Choroid plexus epithelial cell (primary cell): ENCODE data around the gene OR6C75.
"Not testable (repeated sequence)": the region's sequence is repeated elsewhere in the genome, so short reads cannot be mapped to it uniquely, and the experiment has no call there.

Source experiments
- DNase-seq: peaks from one replicate; pipeline ENCODE4 v3.0.0-alpha.2; 2010; ENCODE audit warnings: low read depth
- H3K4me3 ChIP-seq: 2 replicates; pipeline ENCODE4 v1.5.1; 2011; ENCODE audit warnings: low read depth, mild to moderate bottlenecking, control low read depth, low read length, moderate library complexity
- TF ChIP-seq, protein P1 (sequence below): conservative IDR thresholded peaks from 2 replicates; pipeline ENCODE4 v1.5.1; 2011; ENCODE audit warnings: low read depth, mild to moderate bottlenecking, control low read depth, inconsistent platforms, low read length, moderate library complexity

The OR6C75 gene

DNA sequence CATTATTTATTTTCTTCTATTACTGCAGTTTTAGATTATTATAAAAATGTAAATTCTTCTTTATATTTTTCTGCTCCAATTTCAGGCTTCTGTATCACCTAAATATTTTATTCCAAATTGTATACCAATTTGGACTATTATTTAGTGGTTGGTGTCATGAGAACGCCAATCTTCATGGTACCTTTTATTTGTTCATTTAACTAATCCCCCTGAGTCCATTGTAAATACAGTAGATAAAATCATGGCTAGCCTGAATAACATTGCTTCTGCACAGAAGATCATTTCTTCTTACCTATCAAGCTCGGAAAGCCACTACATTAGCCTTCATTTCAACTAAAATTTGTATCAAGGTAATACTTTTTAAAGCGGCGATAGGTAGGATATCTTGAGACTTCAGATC, at the start of gene OR6C75:
Gene OR6C75 (plus strand): TSS at position 301 of the 400 bp plus-strand sequence. CDS start 2,136 bp downstream, outside the sequence.
- no peak for DNase-seq
- TF ChIP-seq, protein P1, sequence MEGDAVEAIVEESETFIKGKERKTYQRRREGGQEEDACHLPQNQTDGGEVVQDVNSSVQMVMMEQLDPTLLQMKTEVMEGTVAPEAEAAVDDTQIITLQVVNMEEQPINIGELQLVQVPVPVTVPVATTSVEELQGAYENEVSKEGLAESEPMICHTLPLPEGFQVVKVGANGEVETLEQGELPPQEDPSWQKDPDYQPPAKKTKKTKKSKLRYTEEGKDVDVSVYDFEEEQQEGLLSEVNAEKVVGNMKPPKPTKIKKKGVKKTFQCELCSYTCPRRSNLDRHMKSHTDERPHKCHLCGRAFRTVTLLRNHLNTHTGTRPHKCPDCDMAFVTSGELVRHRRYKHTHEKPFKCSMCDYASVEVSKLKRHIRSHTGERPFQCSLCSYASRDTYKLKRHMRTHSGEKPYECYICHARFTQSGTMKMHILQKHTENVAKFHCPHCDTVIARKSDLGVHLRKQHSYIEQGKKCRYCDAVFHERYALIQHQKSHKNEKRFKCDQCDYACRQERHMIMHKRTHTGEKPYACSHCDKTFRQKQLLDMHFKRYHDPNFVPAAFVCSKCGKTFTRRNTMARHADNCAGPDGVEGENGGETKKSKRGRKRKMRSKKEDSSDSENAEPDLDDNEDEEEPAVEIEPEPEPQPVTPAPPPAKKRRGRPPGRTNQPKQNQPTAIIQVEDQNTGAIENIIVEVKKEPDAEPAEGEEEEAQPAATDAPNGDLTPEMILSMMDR, result no peak
- H3K4me3 ChIP-seq, result no peak within 1 kb of the TSS

DNA sequence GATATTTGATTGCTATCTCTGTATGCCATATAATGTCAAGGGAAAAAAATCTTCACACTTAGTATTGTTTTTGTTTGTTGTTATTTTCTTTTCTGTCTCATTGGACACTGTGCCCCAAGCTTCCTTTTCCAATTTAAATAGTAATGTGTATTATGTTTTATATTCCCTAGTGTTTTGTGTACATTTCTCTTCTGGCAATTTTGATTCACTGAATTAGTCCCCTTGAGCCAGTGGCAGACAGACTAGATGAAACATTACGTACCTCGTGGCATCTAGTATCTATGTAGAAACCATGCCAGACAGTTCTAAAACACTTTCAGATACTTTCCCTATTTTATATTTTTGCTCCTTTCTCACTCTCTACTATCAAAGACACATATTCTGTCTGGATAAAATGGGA, 48.7 kb upstream of the OR6C75 start, which contains the start of gene OR6C1:
Gene OR6C1 (plus strand): TSS at position 301 of the 400 bp plus-strand sequence. CDS start 6,257 bp downstream, outside the sequence.
- no peak for DNase-seq
- TF ChIP-seq, protein P1, result no peak

DNA sequence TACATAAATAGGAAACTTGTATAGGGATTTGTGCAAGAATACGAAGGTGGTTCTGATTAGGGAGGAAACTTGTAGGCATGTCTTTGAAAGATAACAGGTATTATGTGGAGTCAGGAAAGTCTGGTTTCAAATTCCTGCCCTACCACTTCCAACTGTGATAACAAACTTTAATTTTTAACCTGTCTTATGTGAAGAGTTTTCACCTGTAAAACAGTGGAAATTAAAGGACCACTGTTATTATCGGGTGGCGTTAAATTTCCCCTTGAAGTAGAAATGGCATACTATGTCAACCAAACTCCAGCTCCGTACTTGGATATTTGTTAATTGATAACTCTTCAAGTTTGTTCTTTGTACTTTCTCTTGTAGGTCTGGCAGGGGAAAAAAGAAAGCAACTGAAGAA, 42.6 kb upstream of the OR6C75 start:
- DNase-seq, result no peak
- TF ChIP-seq, protein P1, result no peak
- no peak overlapping the region for H3K4me3 ChIP-seq

More for the DNA sequence above, 48.7 kb upstream of the OR6C75 start, which contains the start of gene OR6C1:
- H3K4me3 ChIP-seq, result no peak within 1 kb of the TSS

DNA sequence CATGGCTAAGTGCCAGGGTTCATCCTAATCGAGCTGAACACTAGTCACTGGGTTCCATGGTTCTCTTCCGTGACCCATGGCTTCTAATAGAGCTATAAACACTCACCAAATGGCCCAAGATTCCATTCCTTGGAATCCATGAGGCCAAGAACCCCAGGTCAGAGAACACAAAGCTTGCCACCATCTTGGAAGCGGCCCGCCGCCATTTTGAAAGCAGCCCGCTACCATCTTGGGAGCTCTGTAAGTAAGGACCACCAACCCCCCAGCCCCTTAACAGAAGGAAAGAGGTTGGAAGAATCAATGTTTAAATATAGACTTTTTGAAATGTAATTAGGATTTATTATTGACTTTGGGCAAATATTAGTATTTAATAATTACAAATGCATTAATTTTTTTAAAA, 37.0 kb upstream of the OR6C75 start:
- not testable (repeated sequence) for H3K4me3 ChIP-seq

DNA sequence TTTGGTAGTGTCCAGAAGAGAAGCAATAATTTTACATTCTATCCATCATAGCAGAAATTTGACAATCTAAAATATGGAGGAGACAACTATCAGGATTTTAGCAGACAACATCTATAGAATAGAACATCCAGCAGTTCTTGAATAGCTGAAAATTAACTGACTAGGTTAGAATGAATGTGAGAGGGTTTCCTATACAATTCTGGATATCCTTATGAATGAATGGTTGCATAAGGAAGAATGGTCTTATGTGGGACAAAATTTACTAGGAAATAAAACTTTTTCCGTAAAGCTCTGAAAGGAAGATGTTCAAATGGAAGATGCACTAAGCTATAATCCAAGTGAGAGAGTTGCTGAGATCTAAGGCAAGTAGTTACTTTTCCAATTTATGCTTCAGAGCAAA, 32.3 kb upstream of the OR6C75 start, which contains the start of gene OR6C3:
Gene OR6C3 (plus strand): TSS at position 301 of the 400 bp plus-strand sequence. CDS start 955 bp downstream, outside the sequence.
- H3K4me3 ChIP-seq, result no peak within 1 kb of the TSS
- DNase-seq, result no peak
- TF ChIP-seq, protein P1, result no peak

More for the DNA sequence above, 37.0 kb upstream of the OR6C75 start:
- DNase-seq, result not testable (repeated sequence)

DNA sequence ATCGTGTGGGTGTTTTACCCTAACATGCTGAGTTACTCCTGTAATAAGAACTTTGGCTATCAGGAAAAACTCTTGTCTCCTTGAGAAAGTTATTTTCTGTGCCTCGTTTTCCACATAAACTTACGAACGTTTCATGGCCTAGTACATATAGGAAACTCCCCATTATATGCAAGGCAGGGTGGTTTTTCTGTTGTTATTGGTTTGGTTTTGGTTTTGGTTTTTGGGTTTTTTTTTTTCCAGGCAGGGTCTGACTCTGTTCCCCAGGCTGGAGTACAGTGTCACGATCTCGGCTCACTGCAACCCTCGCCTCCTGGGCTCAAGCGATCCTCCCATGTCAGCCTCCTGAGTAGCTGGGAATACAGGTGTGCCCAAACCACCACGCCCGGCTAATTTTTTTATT, 26.8 kb upstream of the OR6C75 start:
- TF ChIP-seq, protein P1, result no peak
- H3K4me3 ChIP-seq, result no peak overlapping the region
- no peak for DNase-seq

DNA sequence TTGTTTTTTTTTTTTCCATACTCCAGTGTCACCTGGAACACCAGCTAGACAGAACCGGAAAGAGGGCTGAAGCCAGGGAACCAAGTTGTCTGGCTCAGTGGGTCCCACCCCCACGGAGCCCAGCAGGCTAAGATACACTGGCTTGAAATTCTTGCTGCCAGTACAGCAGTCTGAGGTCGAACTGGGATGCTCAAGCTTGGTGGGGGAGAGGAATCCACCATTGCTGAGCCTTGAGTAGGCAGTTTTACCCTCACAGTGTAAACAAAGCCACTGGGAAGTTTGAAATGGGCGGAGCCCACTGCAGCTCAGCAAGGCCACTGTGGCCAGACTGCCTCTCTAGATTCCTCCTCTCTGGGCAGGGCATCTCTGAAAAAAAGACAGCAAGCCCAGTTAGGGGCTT, 7.4 kb upstream of the OR6C75 start:
- not testable (repeated sequence) for H3K4me3 ChIP-seq, DNase-seq

DNA sequence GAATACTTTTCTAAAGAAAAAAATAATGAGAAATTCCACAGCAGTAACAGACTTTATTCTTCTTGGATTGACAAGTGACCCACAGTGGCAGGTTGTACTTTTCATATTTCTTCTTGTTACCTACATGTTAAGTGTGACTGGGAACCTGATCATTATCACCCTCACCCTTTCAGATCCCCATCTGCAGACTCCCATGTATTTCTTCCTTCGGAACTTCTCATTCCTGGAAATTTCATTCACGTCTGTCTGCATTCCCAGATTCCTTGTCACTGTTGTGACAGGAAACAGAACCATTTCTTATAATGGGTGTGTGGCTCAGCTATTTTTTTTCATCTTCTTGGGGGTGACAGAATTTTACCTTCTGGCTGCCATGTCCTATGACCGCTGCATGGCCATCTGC, 2.3 kb downstream of the OR6C75 start:
- TF ChIP-seq, protein P1, result no peak
- no peak for DNase-seq
- no peak overlapping the region for H3K4me3 ChIP-seq
